ENCODE measurements around the gene NDE1. TPM values are rescaled to one million over a fixed set of nuclear protein-coding genes. Genes with fewer than 3 reads are reported as not detected.
A peak's percentile ranks its signal among the peaks of the same experiment; 100 is the strongest.
"Not testable (repeated sequence)": the region's sequence is repeated elsewhere in the genome, so short reads cannot be mapped to it uniquely, and the experiment has no call there.

NDE1 gene, protein sequence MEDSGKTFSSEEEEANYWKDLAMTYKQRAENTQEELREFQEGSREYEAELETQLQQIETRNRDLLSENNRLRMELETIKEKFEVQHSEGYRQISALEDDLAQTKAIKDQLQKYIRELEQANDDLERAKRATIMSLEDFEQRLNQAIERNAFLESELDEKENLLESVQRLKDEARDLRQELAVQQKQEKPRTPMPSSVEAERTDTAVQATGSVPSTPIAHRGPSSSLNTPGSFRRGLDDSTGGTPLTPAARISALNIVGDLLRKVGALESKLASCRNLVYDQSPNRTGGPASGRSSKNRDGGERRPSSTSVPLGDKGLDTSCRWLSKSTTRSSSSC
- total RNA-seq (2014; rRNA removed; shearing (Covaris generic)), result 92.8 and 95.6 TPM in 2 replicates

DNA sequence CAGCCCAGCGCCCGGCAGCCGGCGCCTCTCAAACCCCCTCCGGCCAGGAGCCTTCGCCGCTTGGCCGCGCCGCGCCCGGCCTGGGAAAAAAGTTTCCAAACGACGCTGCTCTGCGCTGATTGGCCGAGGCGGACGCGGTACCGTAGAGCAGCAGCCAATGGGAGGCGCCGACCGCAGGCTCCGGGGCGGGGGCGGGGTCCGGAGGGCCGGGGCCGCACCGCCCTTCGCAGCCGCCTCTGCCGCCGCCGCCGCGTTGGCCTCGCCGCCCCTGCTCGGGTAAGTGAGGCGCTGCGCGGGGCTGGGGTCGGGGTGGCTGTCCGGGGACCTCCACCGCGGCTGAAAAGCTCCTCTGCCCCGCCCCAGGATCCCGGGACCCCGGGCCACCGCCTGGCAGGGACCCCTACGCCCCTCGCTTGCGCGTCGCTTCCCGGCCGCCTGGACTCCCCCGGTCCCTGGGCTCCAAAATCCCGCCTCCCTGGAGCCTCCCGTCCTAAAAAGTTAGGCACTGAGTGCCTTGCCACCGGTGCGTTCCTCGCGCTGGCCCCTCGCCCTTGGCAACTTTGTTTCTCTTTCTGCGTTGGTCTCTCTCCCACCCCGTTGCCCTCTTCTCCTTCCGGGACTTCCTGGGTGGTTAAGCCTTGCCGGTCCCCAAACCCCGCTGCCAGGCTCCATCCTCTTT is at the start of gene NDE1:
Gene NDE1, plus strand, starts transcription at position 227 of the 679 bp plus-strand sequence. CDS start 14,534 bp downstream, outside the sequence.
- Histone ChIP-seq H3K4me3 (peak within 1 kb of the TSS; percentile 73), H3K36me3 (0 out of 2 replicates have a peak, but pooled peaks cover under 1% of the 10 kb centered on the region), H3K9me3 (replicated peaks) (no peaks in the 10 kb centered on the region), H3K27ac (peak within 1 kb of the TSS; percentile 56), H3K4me1 (peaks cover 10% of the 10 kb centered on the region; the same call in 1 of the 2 replicates), H3K27me3 (no peaks in the 10 kb centered on the region)
- peak; percentile 90 to 93 for DNase-seq

DNA sequence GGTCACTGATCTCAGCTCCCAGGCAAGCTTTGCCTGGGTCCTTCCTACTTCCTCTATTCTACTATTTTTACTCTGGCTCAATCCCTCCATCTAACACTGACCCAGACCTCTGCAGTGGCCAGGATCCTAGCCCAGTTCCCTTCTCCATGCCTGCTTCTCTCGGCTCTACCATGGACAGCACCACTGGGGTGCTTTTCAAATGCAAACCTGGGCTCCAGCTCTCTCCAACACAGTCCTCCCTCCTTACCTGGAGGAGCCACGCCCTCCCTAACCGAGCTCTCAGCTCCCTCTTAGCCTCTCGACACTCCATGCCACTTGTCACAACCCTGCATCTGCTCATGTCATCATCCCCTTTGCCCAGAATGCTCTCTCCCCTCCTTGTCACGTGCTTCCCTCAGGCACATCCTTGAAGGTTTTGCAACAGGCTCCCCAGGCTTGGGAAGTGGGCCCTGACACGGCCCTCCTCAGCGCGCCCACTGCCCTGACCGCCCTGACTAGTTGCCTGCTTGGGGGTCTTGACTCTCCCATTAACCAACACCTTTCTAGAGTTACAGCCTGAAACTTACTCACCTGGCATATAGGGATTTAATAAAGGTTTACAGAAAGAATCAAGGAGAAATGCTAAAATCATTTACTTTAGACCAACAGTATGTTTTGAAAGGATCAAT is 48.7 kb upstream of the NDE1 start:
- DNase-seq, result no peak
- H3K27me3 ChIP-seq, result no peaks in the 10 kb centered on the region
- peaks cover 59% of the 10 kb centered on the region for H3K36me3 ChIP-seq
- H3K4me1 ChIP-seq, result peaks cover 28% of the 10 kb centered on the region
- no peaks in the 10 kb centered on the region for H3K9me3 ChIP-seq (replicated peaks)
- H3K27ac ChIP-seq, result no peak overlapping the region
- no peak overlapping the region for H3K4me3 ChIP-seq

DNA sequence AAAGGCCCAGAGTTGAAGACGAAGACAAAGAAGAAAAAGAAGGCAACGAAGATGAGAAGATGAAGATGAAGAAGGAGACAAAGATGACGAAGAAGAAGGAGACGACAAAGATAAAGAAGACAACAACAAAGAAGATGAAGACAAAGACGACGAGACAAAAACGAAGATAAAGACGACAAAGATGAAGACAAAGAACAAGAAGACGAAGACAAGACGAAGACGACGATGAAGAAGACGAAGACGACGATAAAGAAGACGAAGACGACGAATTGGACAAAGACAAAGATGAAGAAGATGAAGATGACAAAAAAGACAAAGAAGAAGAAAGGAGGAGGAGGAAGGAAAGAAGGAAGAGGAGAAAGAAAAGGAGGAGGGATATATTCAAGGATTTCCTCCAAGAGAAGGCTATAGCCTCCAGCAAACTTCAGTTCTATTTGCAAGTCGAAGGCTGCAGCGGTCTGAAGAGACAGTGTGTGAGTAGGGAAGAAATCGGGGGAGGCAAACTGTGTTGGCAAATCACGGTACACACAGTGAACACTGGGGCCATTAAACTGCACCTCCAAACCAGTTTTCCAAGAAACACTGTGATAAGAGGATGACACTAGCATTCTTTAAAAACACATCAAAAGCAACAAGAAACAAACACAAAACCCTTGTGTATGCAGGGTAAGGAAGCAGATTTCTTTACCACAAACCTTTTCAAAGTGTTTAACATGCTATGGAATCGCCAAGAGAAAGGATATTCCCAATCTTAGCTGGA is 47.6 kb upstream of the NDE1 start:
- no peak for DNase-seq
- no peaks in the 10 kb centered on the region for H3K9me3 ChIP-seq (replicated peaks)
- peaks cover 58% of the 10 kb centered on the region for H3K36me3 ChIP-seq
- no peak overlapping the region for H3K27ac ChIP-seq
- H3K4me1 ChIP-seq, result peaks cover 17% of the 10 kb centered on the region
- H3K4me3 ChIP-seq, result no peak overlapping the region
- no peaks in the 10 kb centered on the region for H3K27me3 ChIP-seq

DNA sequence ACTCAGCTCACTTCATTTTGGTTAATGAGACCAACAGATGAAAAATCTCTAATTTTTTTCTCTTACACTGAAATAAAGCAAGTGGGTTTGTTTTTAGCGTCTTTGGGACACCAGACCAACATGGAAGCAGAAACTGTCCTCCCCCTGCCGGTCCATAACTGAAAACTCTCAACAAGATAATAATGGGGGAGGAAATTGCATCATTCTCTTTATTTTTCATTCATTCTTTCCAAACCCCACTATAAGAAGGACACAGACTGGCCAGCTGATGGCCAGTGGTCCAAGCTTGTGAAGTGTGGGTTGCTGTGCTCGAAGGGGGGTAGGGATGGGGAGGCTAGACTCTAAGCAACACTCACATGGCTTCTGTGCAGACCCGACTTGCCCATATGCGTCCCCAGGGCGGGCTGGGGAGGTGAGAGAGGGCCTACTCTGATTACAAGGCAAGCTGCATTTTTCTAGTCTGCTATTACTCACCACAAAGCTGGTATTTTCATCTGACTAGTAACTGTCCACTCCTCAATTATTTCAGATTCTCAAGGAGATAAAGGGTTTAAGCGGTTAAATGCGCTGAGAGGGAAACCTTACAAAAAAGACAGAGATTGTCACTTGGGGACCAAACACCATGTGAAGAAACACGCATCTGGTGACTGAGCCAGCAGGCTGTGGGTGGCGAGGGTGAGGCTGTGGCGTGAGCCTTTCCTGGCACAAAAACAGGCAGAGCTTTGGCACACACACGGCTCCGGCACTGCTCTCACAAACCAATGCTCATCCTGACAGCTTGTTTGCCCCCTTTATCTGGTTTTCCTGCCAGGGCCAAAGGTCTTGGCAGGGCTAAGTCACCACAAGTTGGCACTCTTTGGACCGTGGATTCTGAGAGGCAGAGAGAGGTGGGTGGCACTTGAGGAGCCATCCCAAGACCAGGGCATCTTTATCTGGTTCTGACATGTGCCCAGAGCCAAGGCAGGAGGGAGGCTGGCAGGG is 45.3 kb upstream of the NDE1 start:
- DNase-seq, result no peak
- H3K27ac ChIP-seq, result no peak overlapping the region

DNA sequence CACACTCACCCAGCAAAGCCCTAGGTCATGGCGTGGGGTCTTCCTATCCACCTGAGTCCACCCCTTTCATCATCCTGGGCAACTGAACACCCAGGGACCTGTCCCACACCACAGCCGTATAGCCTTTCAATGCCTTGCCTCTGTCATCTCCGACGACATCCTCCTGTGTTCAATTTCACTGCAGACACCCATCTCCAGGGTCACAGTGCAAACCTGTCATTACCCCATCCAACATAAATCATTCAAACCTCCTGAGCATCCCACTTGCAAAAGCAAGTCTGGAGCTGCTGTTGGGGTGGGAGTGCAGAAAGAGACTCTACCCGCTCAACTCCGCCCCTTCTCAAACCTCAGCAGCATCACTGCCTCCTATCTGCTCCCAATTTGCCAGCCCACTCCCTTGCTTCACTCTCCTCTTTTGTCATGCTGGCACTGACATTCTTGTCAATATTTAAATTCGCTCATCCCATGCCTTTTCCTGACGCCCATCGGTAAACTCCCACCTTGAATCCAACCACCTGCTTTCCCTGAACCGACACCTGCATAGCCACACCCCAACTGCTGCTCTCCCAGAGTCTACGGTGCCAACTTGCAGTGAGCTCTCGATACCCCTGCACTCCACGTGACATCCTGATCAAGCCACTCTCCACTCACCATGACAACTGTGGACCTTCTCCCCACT is 44.1 kb upstream of the NDE1 start:
- Histone ChIP-seq H3K27me3 (no peaks in the 10 kb centered on the region), H3K36me3 (peaks cover 70% of the 10 kb centered on the region)
- DNase-seq, result no peak

More for the DNA sequence above, 45.3 kb upstream of the NDE1 start:
- H3K36me3 ChIP-seq, result peaks cover 73% of the 10 kb centered on the region
- H3K27me3 ChIP-seq, result no peaks in the 10 kb centered on the region
- H3K4me3 ChIP-seq, result no peak overlapping the region
- H3K4me1 ChIP-seq, result peaks cover 8% of the 10 kb centered on the region
- no peaks in the 10 kb centered on the region for H3K9me3 ChIP-seq (replicated peaks)

DNA sequence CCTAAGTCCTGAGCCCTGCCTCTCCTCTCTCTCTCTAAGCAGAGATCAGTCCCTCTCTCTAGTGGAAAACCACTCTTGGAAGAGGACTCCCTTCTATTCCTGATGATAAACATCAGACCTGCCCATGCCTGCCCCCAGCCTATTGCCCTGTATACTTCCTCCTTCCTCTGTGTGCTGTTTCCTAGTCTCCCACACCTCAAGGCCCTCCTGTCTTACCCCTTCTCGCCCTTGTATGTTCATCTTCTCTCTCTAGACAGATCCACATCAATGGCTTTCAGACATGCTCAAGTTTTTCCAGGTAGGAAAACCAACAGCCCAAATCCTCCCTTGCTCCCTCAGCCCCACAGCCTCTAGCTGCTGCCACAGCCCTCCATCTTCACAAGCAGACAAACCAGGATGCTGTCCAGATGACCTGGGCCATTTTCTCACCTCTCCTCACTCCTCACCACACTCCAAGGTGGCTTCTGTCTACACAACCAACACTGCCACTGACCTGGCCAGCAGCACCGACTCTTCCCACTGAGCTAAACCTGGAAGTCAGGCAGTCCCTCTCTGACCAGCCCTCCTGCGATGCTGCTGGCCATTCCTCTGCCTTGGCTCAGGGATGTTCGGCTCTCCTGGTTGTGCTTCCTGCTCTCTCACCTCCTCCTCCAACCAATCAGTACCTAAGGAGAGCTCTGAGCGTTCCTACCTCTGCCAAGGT is 43.4 kb upstream of the NDE1 start:
- Histone ChIP-seq H3K36me3 (peaks cover 73% of the 10 kb centered on the region), H3K27me3 (no peaks in the 10 kb centered on the region), H3K4me3 (no peak overlapping the region), H3K9me3 (replicated peaks) (no peaks in the 10 kb centered on the region), H3K4me1 (peaks cover 8% of the 10 kb centered on the region), H3K27ac (no peak overlapping the region)
- DNase-seq, result no peak

More for the DNA sequence above, 44.1 kb upstream of the NDE1 start:
- H3K4me3 ChIP-seq, result no peak overlapping the region
- H3K4me1 ChIP-seq, result peaks cover 8% of the 10 kb centered on the region
- no peak overlapping the region for H3K27ac ChIP-seq
- H3K9me3 ChIP-seq (replicated peaks), result no peaks in the 10 kb centered on the region

DNA sequence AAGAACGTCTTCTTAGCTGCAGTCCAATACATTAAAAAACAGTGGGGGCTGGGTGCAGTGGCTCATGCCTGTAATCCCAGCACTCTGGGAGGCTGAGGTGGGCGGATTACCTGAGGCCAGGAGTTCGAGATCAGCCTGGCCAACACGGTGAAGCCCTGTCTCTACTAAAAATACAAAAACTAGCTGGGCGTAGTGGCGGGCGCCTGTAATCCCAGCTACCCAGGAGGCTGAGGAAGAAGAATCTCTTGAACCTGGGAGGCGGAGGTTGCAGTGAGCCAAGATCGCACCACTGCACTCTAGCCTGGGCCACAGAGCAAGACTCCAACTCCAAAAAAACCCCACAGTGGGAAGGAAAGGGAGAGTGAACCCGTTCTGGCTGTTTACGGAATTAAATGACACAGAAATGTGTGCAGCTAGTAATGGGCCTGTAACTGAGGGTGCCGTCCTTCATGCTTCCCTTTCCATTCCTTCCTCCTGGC is 42.8 kb upstream of the NDE1 start:
- H3K9me3 ChIP-seq (replicated peaks); H3K4me3 ChIP-seq; DNase-seq; H3K27me3 ChIP-seq; H3K4me1 ChIP-seq; H3K27ac ChIP-seq: not testable (repeated sequence)
- peaks cover 74% of the 10 kb centered on the region for H3K36me3 ChIP-seq

DNA sequence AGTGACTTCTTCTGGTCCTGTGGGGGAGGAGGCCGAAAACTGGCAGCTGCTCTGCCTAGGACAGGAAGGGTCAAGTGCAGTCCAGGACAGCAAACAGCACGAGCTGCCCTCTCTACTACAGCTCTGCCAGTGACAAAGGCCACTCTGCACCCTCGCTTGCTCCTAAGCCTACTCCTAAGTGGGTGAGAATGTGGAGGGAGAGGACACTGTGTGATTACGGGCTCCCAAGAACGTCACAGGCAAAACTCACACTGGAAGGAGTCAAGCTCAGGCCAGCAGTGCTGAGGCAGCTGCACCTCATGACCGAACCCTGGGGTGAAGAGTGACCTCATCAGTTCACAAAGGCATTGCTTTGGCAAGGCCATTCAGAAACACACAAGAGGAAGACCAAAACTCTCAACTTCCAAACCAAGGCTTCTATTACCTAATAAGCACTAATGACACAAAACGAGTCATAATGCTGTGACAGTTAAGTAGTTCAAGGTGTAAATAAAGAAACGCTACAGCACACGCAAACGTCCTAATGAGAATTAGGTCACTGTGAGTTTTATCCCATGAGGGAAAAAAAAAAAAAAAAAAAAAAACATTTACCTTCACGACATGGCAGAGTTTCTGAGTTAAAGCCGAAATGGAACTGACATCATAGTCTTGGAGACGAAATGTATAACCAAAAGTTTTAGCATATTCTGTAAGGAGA is 42.2 kb upstream of the NDE1 start:
- peaks cover 8% of the 10 kb centered on the region for H3K4me1 ChIP-seq
- H3K9me3 ChIP-seq (replicated peaks), result no peaks in the 10 kb centered on the region
- H3K27me3 ChIP-seq, result no peaks in the 10 kb centered on the region
- no peak overlapping the region; the same call in 1 of the 2 replicates for H3K27ac ChIP-seq
- peaks cover 77% of the 10 kb centered on the region for H3K36me3 ChIP-seq
- no peak overlapping the region for H3K4me3 ChIP-seq
- DNase-seq, result peak; percentile 19 to 36

DNA sequence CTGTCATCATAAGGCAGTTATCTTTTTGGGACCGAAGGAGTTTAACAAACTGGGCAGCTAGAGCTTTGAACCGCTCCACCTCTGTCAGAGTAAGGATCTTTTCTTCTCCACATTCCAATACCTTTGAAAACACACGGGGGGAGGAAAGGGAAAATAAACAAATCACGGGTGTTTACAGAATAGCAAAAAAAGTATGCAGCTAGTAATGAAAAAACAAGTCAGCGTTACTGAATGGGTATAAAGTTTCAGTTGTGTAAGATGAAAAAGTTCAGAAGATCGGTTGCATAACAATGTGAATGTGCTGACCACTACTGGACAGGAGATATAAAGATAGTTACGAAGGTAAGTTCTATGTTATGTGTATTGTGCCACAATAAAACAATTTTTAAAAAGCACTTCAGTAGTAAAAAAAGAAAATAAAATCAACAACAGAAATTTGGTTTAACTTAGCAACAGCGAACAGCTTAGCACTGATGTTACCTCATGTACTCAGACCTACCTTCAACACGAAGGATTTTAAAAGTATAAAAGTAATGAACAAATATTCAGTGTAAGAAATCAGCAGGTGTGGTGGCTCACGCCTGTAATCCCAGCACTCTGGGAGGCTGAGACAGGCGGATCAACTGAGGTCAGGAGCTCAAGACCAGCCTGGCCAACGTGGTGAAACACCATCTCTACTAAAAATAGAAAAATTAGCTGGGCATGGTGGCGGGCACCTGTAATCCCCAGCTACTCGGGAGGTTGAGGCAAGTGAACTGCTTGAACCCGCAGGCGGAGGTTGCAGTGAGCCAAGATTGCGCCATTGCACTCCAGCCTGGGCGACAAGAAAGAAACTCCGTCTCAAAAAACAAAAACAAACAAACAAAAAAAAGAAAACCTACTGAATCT is 41.4 kb upstream of the NDE1 start:
- Histone ChIP-seq H3K9me3 (replicated peaks) (no peaks in the 10 kb centered on the region), H3K36me3 (peaks cover 72% of the 10 kb centered on the region), H3K27ac (no peak overlapping the region), H3K4me1 (peaks cover 8% of the 10 kb centered on the region), H3K4me3 (no peak overlapping the region), H3K27me3 (no peaks in the 10 kb centered on the region)
- DNase-seq, result no peak

DNA sequence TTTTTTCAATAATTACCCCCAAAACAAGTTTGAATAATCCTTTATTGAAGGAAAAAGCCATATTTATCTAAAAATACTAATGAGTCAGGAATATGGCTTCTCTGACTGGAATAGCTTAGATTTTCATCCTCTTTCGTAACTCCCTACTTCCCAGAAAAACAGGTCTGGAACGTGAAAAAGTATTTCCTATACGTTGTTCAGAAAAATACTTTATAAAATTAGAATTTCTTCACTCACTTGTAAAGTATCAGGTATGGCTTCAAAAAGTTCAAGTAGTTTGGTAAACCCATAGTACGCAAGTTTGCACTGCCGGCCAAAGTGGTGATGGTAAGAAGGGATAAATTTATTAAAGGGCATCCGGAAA is 40.8 kb upstream of the NDE1 start:
- Histone ChIP-seq H3K9me3 (replicated peaks) (no peaks in the 10 kb centered on the region), H3K36me3 (peaks cover 70% of the 10 kb centered on the region), H3K4me1 (peaks cover 8% of the 10 kb centered on the region), H3K4me3 (no peak overlapping the region), H3K27me3 (no peaks in the 10 kb centered on the region), H3K27ac (no peak overlapping the region)
- DNase-seq, result no peak

DNA sequence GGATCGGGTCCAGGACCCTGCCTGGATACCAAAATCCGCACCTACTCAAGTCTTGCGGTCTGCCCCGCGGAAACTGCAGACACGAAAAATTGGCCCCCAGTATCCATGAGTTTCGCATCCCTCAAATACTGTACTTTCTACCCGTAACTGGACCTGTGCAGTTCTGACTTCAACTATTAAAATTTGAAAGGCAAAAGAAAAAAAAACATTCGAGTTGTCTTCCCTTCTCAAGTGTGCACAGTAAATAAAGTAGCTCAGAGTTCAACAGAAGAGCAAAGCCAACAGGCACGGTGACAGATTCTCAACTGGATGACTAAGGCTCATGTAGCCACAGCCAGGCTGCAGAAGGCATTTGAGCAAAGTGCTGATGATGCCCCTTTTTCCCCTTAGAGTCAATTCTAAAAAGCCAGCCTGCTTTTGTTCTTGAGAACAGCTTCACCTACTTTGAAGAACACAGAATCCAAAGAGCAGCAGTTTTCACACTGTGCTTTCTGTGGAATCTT is 39.6 kb upstream of the NDE1 start:
- H3K27me3 ChIP-seq, result no peaks in the 10 kb centered on the region
- no peaks in the 10 kb centered on the region for H3K9me3 ChIP-seq (replicated peaks)
- DNase-seq, result no peak
- H3K4me1 ChIP-seq, result peaks cover 8% of the 10 kb centered on the region
- H3K36me3 ChIP-seq, result peaks cover 70% of the 10 kb centered on the region
- H3K27ac ChIP-seq, result no peak overlapping the region
- no peak overlapping the region for H3K4me3 ChIP-seq

Data from SJCRH30 (cell line).